HCT116 (cell line): ENCODE results near the gene ATP2B3. TPM values are rescaled to one million over a fixed set of nuclear protein-coding genes. Genes with fewer than 3 reads are reported as not detected.

Experiments used
- ATAC-seq: fragments of 200-7000 bp; cut with Tn5 transposase; 2 replicates; pipeline ENCODE4 v1.9.1; 2020; ENCODE audit warnings: mild to moderate bottlenecking, moderate library complexity
- BruUV-seq: library from RNA; stranded (reverse); fragments of 400-500 nt; replicated peaks from 2 replicates; lab custom pipeline; 2021; lab: Mats Ljungman, UMichigan
- CTCF ChIA-PET: fragments of 300-600 bp; sonication (Branson Sonifier 250); formaldehyde crosslinking; loops from one replicate; lab custom pipeline; 2021; ENCODE audit warnings: antibody characterized with exemption; lab: Charles Lee
- POLR2A ChIA-PET: fragments of 300-600, 350-600 bp; sonication (Branson Sonifier 250); formaldehyde crosslinking; loops from one replicate; lab custom pipeline; 2021; ENCODE audit warnings: antibody characterized with exemption; lab: Charles Lee
- RAD21 ChIA-PET, 2 experiments: fragments of 300-600 bp; sonication (Branson Sonifier 250); formaldehyde crosslinking; loops; one replicate each; lab custom pipeline; 2023; ENCODE audit warnings: low total read pairs in 2 of 2; ENCODE audit not compliant: uncharacterized antibody in 2 of 2, unreplicated experiment in 2 of 2, low non-redundant PET in 1 of 2; lab: Charles Lee
- DNase-seq: peaks from one replicate; pipeline ENCODE4 v3.0.0-alpha.2; 2010; ENCODE audit warnings: low read depth, low spot score
- H2AFZ ChIP-seq: fragments of 200-600 bp; shearing (Covaris generic), sonication (generic); 2 replicates; pipeline ENCODE4 v1.6.1; 2017; ENCODE audit warnings: low read depth, mixed run types, mixed read lengths, antibody characterized with exemption, low read length; ENCODE audit not compliant: poor library complexity, severe bottlenecking
- H3K27ac ChIP-seq: 2 replicates; pipeline ENCODE4 v1.5.1; 2012; ENCODE audit warnings: low read depth, low read length
- H3K27me3 ChIP-seq: fragments of 200-600 bp; sonication (generic); 2 replicates; pipeline ENCODE4 v1.6.1; 2016; ENCODE audit warnings: mixed run types, low read length, mixed read lengths; ENCODE audit not compliant: insufficient read depth
- H3K36me3 ChIP-seq, 2 experiments: fragments of 200-500 bp in 1 of 2; fragments of 200-600 bp in 1 of 2; sonication (Bioruptor generic) in 1 of 2; sonication (generic) in 1 of 2; 2 replicates each; pipeline versions ENCODE4 v1.5.1 to v1.6.1; 2014 to 2016; ENCODE audit warnings: low read length in 2 of 2, inconsistent platforms in 1 of 2, mixed read lengths in 1 of 2, mixed run types in 1 of 2; ENCODE audit not compliant: insufficient read depth in 2 of 2, control insufficient read depth in 1 of 2
- H3K4me1 ChIP-seq, 2 experiments: fragments of 200-600 bp in 1 of 2; sonication (generic) in 1 of 2; 2 replicates each; pipeline versions ENCODE4 v1.5.1 to v1.6.1; 2012 to 2017; ENCODE audit warnings: low read length in 2 of 2, inconsistent platforms in 1 of 2, mild to moderate bottlenecking in 1 of 2, mixed read lengths in 1 of 2, mixed run types in 1 of 2, moderate library complexity in 1 of 2; ENCODE audit not compliant: insufficient read depth in 2 of 2, control insufficient read depth in 1 of 2
- H3K4me2 ChIP-seq: fragments of 200-600 bp; sonication (generic); 2 replicates; pipeline ENCODE4 v1.6.1; 2017; ENCODE audit warnings: mixed run types, low read length, mixed read lengths
- H3K4me3 ChIP-seq, 2 experiments: fragments of 200-600 bp in 1 of 2; sonication (generic) in 1 of 2; replicated peaks in 1 of 2; 2 replicates each; pipeline ENCODE4 v1.5.1; 2011 to 2016; ENCODE audit warnings: low read length in 2 of 2, control low read depth in 1 of 2, low read depth in 1 of 2, mild to moderate bottlenecking in 1 of 2, mixed read lengths in 1 of 2, mixed run types in 1 of 2
- H3K79me2 ChIP-seq: fragments of 200-600 bp; sonication (generic); 2 replicates; pipeline ENCODE4 v1.6.1; 2017; ENCODE audit warnings: mild to moderate bottlenecking, mixed run types, low read length, moderate library complexity, mixed read lengths; ENCODE audit not compliant: insufficient read depth
- H3K9ac ChIP-seq: fragments of 200-600 bp; sonication (generic); 2 replicates; pipeline ENCODE4 v1.6.1; 2016; ENCODE audit warnings: low read length, mixed read lengths
- H3K9me2 ChIP-seq: fragments of 200-600 bp; sonication (generic), shearing (Covaris generic); 2 replicates; pipeline ENCODE4 v1.6.1; 2017; ENCODE audit warnings: mixed run types, mild to moderate bottlenecking, moderate library complexity; ENCODE audit not compliant: insufficient read depth
- H3K9me3 ChIP-seq, 2 experiments: fragments of 200-500 bp in 1 of 2; fragments of 200-600 bp in 1 of 2; sonication (Bioruptor generic) in 1 of 2; sonication (generic) in 1 of 2; 2 replicates each; pipeline ENCODE4 v1.6.1; 2014 to 2017; ENCODE audit warnings: low read length in 2 of 2, mixed read lengths in 2 of 2, inconsistent platforms in 1 of 2, low read depth in 1 of 2, mild to moderate bottlenecking in 1 of 2, mixed run types in 1 of 2, moderate library complexity in 1 of 2; ENCODE audit not compliant: control insufficient read depth in 1 of 2, insufficient read depth in 1 of 2
- H4K20me1 ChIP-seq: fragments of 200-600 bp; sonication (generic), shearing (Covaris generic); 2 replicates; pipeline ENCODE4 v1.6.1; 2017; ENCODE audit warnings: mixed run types, mild to moderate bottlenecking, moderate library complexity; ENCODE audit not compliant: insufficient read depth
- CBX3 ChIP-seq: IDR thresholded peaks from 2 replicates; pipeline ENCODE4 v1.6.1; 2012; ENCODE audit warnings: low read depth
- CTCF ChIP-seq, 3 experiments: fragments of 200-600 bp in 1 of 3; sonication (generic) in 1 of 3; IDR thresholded peaks in 2 of 3; conservative IDR thresholded peaks in 1 of 3; 2 replicates each; pipeline ENCODE4 v1.5.1; 2012 to 2017; ENCODE audit warnings: low read depth in 2 of 3, low read length in 2 of 3, antibody characterized with exemption in 1 of 3, borderline replicate concordance in 1 of 3, control low read depth in 1 of 3, mild to moderate bottlenecking in 1 of 3, mixed read lengths in 1 of 3, mixed run types in 1 of 3, moderate library complexity in 1 of 3; ENCODE audit not compliant: insufficient read depth in 1 of 3
- EGR1 ChIP-seq: IDR thresholded peaks from 2 replicates; pipeline ENCODE4 v1.6.1; 2012; ENCODE audit warnings: low read depth
- ELF1 ChIP-seq: IDR thresholded peaks from 2 replicates; pipeline ENCODE4 v1.6.1; 2012; ENCODE audit warnings: low read depth, borderline replicate concordance
- EZH2 ChIP-seq: fragments of 200-600 bp; sonication (generic); IDR thresholded peaks from 2 replicates; pipeline ENCODE4 v1.6.1; 2017; ENCODE audit warnings: antibody characterized with exemption, mixed run types
- POLR2A ChIP-seq: IDR thresholded peaks from 2 replicates; pipeline ENCODE4 v1.7.0; 2011; ENCODE audit warnings: borderline replicate concordance; ENCODE audit not compliant: insufficient read depth, insufficient read length; ENCODE audit errors: extremely low read depth
- RAD21 ChIP-seq: IDR thresholded peaks from 2 replicates; pipeline ENCODE4 v1.6.1; 2012; ENCODE audit warnings: low read depth, mild to moderate bottlenecking
- SIN3A ChIP-seq: IDR thresholded peaks from 2 replicates; pipeline ENCODE4 v1.6.1; 2012; ENCODE audit warnings: low read depth
- SRF ChIP-seq: IDR thresholded peaks from 2 replicates; pipeline ENCODE4 v1.6.1; 2012; ENCODE audit warnings: low read depth
- TCF7L2 ChIP-seq: IDR thresholded peaks from 2 replicates; pipeline ENCODE4 v1.7.0; 2011; ENCODE audit warnings: borderline replicate concordance, inconsistent platforms; ENCODE audit not compliant: insufficient read depth, insufficient read length; ENCODE audit errors: extremely low read depth
- YY1 ChIP-seq: IDR thresholded peaks from 2 replicates; pipeline ENCODE4 v1.6.1; 2011; ENCODE audit warnings: low read length, low read depth, moderate library complexity, mild to moderate bottlenecking; ENCODE audit not compliant: insufficient replicate concordance; ENCODE audit errors: extremely low read depth
- ZBTB33 ChIP-seq: IDR thresholded peaks from 2 replicates; pipeline ENCODE4 v1.6.1; 2011; ENCODE audit warnings: mild to moderate bottlenecking, low read length, moderate library complexity; ENCODE audit not compliant: insufficient replicate concordance; ENCODE audit errors: extremely low read depth
- ZFX ChIP-seq: fragments of 450-650 bp; IDR thresholded peaks from 2 replicates; pipeline ENCODE4 v1.6.1; 2017
- intact Hi-C: fragments of 100-400 bp; cut with micrococcal nuclease; formaldehyde crosslinking; loops from 2 replicates; pipeline ENCODE4 v1.10.0; 2022
- total RNA-seq: library from RNA; stranded (reverse); gene quantifications from one replicate; pipeline ENCODE4 v1.2.1, GENCODE V29; 2021; ENCODE audit not compliant: unreplicated experiment
- TF ChIP-seq, protein P1 (sequence below): IDR thresholded peaks from 2 replicates; pipeline ENCODE4 v1.6.1; 2012
- TF ChIP-seq, protein P2 (sequence below): IDR thresholded peaks from 2 replicates; pipeline ENCODE4 v1.6.1; 2012

Gene ATP2B3
- total RNA-seq, 1 experiment from 2014 or later = not detected

- TF ChIP-seq TCF7L2 = no peak
- TF ChIP-seq, protein P1, sequence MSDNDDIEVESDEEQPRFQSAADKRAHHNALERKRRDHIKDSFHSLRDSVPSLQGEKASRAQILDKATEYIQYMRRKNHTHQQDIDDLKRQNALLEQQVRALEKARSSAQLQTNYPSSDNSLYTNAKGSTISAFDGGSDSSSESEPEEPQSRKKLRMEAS = no peak
- TF ChIP-seq YY1 = no peak
- TF ChIP-seq EZH2 = no peak
- no peak for TF ChIP-seq CBX3
- TF ChIP-seq ZFX = no peak
- no peak for TF ChIP-seq POLR2A
- no peak for TF ChIP-seq ELF1
These were observed 95.0 kb downstream of the ATP2B3 start (continued) for GRCh38 chrX:153612413-153612812.

DNA sequence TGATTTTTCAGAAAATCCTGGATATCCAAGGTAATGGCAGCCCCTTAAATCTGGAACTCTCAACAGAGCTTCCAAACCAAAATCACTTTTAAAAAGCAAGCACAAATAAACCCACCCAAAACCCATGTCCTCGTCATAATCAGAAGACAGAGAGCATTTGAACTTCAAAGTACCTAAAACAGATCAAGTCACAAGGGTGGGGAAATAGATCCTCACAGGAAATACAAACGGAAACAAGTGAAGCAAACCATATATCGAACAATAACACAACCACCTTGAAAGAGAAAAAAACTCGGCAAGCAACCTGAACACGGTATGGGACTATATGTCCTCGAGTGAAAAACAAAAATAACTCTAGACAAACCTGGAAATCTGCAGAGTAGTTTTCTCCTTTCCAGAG is 97.4 kb downstream of the ATP2B3 start:
- H3K4me3 ChIP-seq = no peak overlapping the region

More for the DNA sequence above, 97.4 kb downstream of the ATP2B3 start:
- TF ChIP-seq ZBTB33 = no peak
- no peak for TF ChIP-seq TCF7L2
- no peak for TF ChIP-seq EGR1
- TF ChIP-seq, protein P1 = no peak
- TF ChIP-seq CBX3 = no peak
- no peak for TF ChIP-seq SRF
- TF ChIP-seq, protein P2, sequence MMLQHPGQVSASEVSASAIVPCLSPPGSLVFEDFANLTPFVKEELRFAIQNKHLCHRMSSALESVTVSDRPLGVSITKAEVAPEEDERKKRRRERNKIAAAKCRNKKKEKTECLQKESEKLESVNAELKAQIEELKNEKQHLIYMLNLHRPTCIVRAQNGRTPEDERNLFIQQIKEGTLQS = no peak
- TF ChIP-seq CTCF (IDR thresholded peaks at IDR 0.05 in 2 of 3, conservative IDR thresholded peaks at IDR 0.05 in 1 of 3; ENCODE audit: borderline replicate concordance in 1 of 3, insufficient read depth in 1 of 3, low read depth in 2 of 3, low read length in 2 of 3) = no peak
- TF ChIP-seq RAD21 = no peak
- no peak for TF ChIP-seq SIN3A
- H3K27me3 ChIP-seq = peaks cover 9% of the 10 kb centered on the region; the same call in 1 of the 2 replicates
- ChIA-PET CTCF (no interaction called here), RAD21 (no interaction called here), POLR2A (no interaction called here)
- no peaks in the 10 kb centered on the region for H3K9me3 ChIP-seq
- ATAC-seq = no peak
- no peaks in the 10 kb centered on the region for H4K20me1 ChIP-seq
- no peak overlapping the region for H3K4me2 ChIP-seq
- no peaks in the 10 kb centered on the region for H3K79me2 ChIP-seq
- no peak overlapping the region for H3K9ac ChIP-seq
- H3K4me1 ChIP-seq = no peaks in the 10 kb centered on the region
- H2AFZ ChIP-seq = no peak overlapping the region
- H3K9me2 ChIP-seq = no peaks in the 10 kb centered on the region
- BruUV-seq = no TSS peak
- H3K27ac ChIP-seq = no peak overlapping the region
- no peak for DNase-seq
- intact Hi-C loops = loop anchor here (10.0 kb wide), 1 partner anchor 50 kb away; no protein-coding TSS in a partner anchor
- no peaks in the 10 kb centered on the region for H3K36me3 ChIP-seq
